IPS-15b (cell line): ENCODE data around the gene MORC3.
"Not testable (repeated sequence)": the region's sequence is repeated elsewhere in the genome, so short reads cannot be mapped to it uniquely, and the experiment has no call there.

Source experiments
- H3K27me3 ChIP-seq: one replicate; pipeline ENCODE4 v1.6.1; 2013; ENCODE audit warnings: low read length; ENCODE audit not compliant: control insufficient read depth, insufficient read depth
- H3K36me3 ChIP-seq: one replicate; pipeline ENCODE4 v1.6.1; 2013; ENCODE audit warnings: low read length; ENCODE audit not compliant: control insufficient read depth, insufficient read depth
- H3K4me1 ChIP-seq: one replicate; pipeline ENCODE4 v1.6.1; 2013; ENCODE audit warnings: mild to moderate bottlenecking, low read length; ENCODE audit not compliant: control insufficient read depth, insufficient read depth
- H3K4me3 ChIP-seq: one replicate; pipeline ENCODE4 v1.5.1; 2013; ENCODE audit warnings: low read depth, low read length
- H3K9ac ChIP-seq: one replicate; pipeline ENCODE4 v1.6.1; 2013; ENCODE audit warnings: low read depth, mild to moderate bottlenecking, low read length
- H3K9me3 ChIP-seq: one replicate; pipeline ENCODE4 v1.6.1; 2013; ENCODE audit warnings: mild to moderate bottlenecking, low read length; ENCODE audit not compliant: control insufficient read depth, insufficient read depth

The MORC3 gene

DNA sequence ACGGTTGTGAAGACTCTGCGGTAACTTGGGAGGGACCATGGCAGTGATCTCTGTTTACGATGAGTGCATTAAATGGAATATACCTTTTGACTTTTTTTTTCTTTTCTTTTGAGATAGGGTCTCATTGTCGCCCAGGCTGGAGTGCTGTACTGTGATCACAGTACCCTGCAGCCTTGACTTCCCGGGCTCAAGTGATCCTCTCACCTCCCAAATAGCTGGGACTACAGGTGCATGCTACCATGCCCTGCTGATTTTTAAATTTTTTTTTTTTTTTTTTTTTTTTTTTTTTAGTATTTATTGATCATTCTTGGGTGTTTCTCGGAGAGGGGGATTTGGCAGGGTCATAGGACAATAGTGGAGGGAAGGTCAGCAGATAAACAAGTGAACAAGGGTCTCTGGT, 71.7 kb downstream of the MORC3 start:
- not testable (repeated sequence) for H3K36me3 ChIP-seq, H3K27me3 ChIP-seq, H3K4me3 ChIP-seq, H3K9ac ChIP-seq, H3K4me1 ChIP-seq, H3K9me3 ChIP-seq

GRCh38 chr21:36395353-36396111, 75.5 kb downstream of the MORC3 start:
- H3K9ac ChIP-seq = no peak overlapping the region
- H3K4me1 ChIP-seq = no peaks in the 10 kb centered on the region
- H3K36me3 ChIP-seq = peaks cover 6% of the 10 kb centered on the region
- no peak overlapping the region for H3K4me3 ChIP-seq
- no peaks in the 10 kb centered on the region for H3K9me3 ChIP-seq
- H3K27me3 ChIP-seq = no peaks in the 10 kb centered on the region

GRCh38 chr21:36396325-36396724, 76.3 kb downstream of the MORC3 start:
- H3K9ac ChIP-seq = no peak overlapping the region
- no peak overlapping the region for H3K4me3 ChIP-seq
- H3K9me3 ChIP-seq = no peaks in the 10 kb centered on the region
- H3K4me1 ChIP-seq = no peaks in the 10 kb centered on the region
- peaks cover 6% of the 10 kb centered on the region for H3K36me3 ChIP-seq
- no peaks in the 10 kb centered on the region for H3K27me3 ChIP-seq

DNA sequence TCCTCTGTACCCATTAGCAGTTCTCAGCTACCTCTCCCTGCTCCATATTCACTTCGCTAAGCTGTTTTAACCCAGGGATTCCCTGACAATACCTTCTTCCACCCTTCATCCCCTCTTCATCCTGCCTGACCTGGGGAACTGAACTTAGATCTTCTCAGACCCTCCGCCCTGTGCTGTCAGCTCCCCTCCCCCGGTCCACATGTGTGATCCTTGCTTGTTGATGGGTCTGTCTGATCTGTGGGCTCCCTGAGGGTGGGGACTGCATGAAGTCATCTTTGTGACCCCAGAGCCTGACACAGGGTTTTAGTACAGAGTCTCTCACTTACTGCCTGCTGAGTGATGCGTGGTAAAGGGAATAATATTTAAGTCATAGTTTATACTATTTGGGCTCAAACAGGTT, 77.0 kb downstream of the MORC3 start:
- Histone ChIP-seq H3K4me3 (no peak overlapping the region), H3K36me3 (peaks cover 4% of the 10 kb centered on the region), H3K27me3 (no peaks in the 10 kb centered on the region), H3K9ac (no peak overlapping the region), H3K4me1 (no peaks in the 10 kb centered on the region), H3K9me3 (no peaks in the 10 kb centered on the region)

DNA sequence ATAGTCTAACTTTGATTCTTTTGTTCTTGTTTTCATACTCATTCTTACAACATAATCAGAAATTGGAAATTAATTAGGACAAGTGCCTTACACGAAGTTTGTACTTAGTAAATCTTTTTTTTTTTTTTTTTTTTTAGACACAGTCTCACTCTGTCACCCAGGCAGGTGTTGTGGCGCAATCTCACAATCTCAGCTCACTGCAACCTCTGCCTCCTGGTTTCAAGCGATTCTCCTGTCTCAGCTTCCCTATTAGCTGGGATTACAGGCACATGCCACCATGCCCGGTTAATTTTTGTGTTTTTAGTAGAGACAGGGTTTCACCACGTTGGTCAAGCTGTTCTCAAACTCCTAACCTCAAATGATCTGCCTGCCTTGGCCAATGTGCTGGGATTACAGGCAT, 77.6 kb downstream of the MORC3 start:
- Histone ChIP-seq H3K9ac (no peak overlapping the region), H3K36me3 (peaks cover 4% of the 10 kb centered on the region), H3K4me3 (no peak overlapping the region)

GRCh38 chr21:36399736-36400135, 79.7 kb downstream of the MORC3 start:
- not testable (repeated sequence) for H3K36me3 ChIP-seq, H3K4me1 ChIP-seq, H3K9me3 ChIP-seq, H3K4me3 ChIP-seq, H3K9ac ChIP-seq, H3K27me3 ChIP-seq

More for the DNA sequence above, 77.6 kb downstream of the MORC3 start:
- no peaks in the 10 kb centered on the region for H3K4me1 ChIP-seq
- no peaks in the 10 kb centered on the region for H3K9me3 ChIP-seq
- H3K27me3 ChIP-seq = no peaks in the 10 kb centered on the region

GRCh38 chr21:36400719-36401118, 80.7 kb downstream of the MORC3 start:
- no peaks in the 10 kb centered on the region for H3K4me1 ChIP-seq
- H3K9me3 ChIP-seq = no peaks in the 10 kb centered on the region
- no peak overlapping the region for H3K4me3 ChIP-seq
- peaks cover 12% of the 10 kb centered on the region for H3K36me3 ChIP-seq
- H3K27me3 ChIP-seq = no peaks in the 10 kb centered on the region
- H3K9ac ChIP-seq = no peak overlapping the region

DNA sequence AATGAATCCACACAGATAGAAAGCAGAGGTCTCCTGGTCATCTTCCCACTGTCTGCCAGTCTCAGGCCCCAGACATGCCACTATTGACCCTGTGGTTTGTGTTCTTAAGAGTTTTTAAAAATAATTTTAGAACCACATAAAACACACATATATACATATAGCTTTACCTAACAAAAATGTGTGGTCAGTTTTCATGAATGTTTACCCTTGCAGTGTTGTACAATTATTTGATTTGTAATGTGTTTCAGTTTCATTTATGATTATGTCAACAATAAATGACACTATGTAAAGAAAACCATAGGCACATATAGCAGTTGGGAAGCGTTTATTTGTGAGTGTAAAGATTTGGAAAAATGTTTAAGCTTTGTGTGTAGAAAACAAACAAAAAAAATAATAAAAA, 82.3 kb downstream of the MORC3 start:
- H3K9me3 ChIP-seq = no peaks in the 10 kb centered on the region
- H3K9ac ChIP-seq = no peak overlapping the region
- no peaks in the 10 kb centered on the region for H3K4me1 ChIP-seq
- no peaks in the 10 kb centered on the region for H3K27me3 ChIP-seq
- H3K4me3 ChIP-seq = no peak overlapping the region
- H3K36me3 ChIP-seq = peaks cover 12% of the 10 kb centered on the region

DNA sequence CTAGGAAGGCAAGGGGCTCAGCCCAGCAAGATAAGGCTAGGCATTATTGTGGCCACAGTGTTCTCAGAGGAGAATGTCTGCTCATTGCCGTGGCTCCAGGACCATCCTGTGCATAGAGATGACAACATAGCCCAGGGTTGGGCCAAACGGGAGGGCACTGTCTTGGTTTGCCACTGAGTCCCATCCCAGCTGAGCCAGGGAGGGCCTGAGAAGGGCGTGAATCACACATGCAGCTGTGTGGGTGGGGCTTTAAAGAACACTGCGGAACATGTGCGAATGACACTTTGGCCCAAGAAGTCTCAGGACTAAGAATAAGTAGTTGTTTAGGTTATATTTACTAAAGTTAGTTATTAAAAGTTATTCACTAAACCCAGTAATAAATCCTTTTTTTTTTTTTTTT, 83.7 kb downstream of the MORC3 start:
- H3K27me3 ChIP-seq = no peaks in the 10 kb centered on the region
- no peaks in the 10 kb centered on the region for H3K9me3 ChIP-seq
- no peak overlapping the region for H3K4me3 ChIP-seq
- peaks cover 8% of the 10 kb centered on the region for H3K36me3 ChIP-seq
- no peaks in the 10 kb centered on the region for H3K4me1 ChIP-seq
- no peak overlapping the region for H3K9ac ChIP-seq

DNA sequence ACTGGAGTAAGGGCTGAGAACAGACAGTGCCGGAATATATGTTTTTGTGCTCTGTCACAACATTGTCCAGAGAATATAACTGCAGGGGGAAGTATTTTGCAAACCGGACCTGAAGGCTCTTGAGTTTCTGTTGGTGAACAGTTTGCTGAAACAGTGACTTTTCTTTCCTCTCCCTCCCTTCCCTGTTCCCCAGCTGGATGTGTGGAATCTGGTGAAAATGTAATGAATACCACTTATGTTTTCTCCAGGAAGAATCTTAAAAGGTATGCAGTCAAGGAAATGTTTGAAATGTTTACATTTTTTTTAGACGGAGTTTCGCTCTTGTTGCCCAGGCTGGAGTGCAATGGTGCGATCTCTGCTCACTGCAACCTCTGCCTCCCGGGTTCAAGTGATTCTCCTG, 88.6 kb downstream of the MORC3 start:
- no peaks in the 10 kb centered on the region for H3K27me3 ChIP-seq
- no peaks in the 10 kb centered on the region for H3K9me3 ChIP-seq
- no peak overlapping the region for H3K9ac ChIP-seq
- no peak overlapping the region for H3K4me3 ChIP-seq
- H3K36me3 ChIP-seq = peaks cover 12% of the 10 kb centered on the region
- no peaks in the 10 kb centered on the region for H3K4me1 ChIP-seq

DNA sequence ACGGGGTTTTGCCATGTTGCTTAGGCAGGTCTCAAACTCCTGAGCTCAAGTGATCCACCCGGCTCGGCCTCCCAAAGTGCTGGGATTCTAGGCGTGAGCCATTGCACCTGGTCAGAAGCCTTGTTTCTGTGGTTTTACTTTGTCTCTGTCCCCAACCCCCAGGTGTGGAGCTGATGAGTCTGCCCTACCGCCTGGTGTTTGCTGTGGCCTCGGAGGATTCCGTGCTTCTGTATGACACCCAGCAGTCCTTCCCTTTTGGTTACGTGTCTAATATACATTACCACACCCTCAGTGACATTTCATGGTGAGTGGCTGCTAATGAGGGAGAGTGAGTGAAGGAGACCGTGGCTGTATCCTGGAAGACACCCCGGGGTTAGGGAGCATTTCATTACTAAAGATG, 91.3 kb downstream of the MORC3 start:
- H3K36me3 ChIP-seq = peaks cover 15% of the 10 kb centered on the region
- H3K27me3 ChIP-seq = no peaks in the 10 kb centered on the region
- H3K9ac ChIP-seq = no peak overlapping the region

GRCh38 chr21:36412916-36413315, 92.9 kb downstream of the MORC3 start:
- peaks cover 15% of the 10 kb centered on the region for H3K36me3 ChIP-seq
- H3K9ac ChIP-seq = no peak overlapping the region

More for the DNA sequence above, 91.3 kb downstream of the MORC3 start:
- no peaks in the 10 kb centered on the region for H3K9me3 ChIP-seq
- no peak overlapping the region for H3K4me3 ChIP-seq
- H3K4me1 ChIP-seq = no peaks in the 10 kb centered on the region

More at GRCh38 chr21:36412916-36413315, 92.9 kb downstream of the MORC3 start:
- H3K4me1 ChIP-seq = no peaks in the 10 kb centered on the region
- H3K4me3 ChIP-seq = no peak overlapping the region
- H3K9me3 ChIP-seq = no peaks in the 10 kb centered on the region
- no peaks in the 10 kb centered on the region for H3K27me3 ChIP-seq
